MG63 (cell line): ENCODE data around the gene NLE1. TPM values are rescaled to one million over a fixed set of nuclear protein-coding genes. Genes with fewer than 3 reads are reported as not detected.

Source experiments
- DNase-seq: peaks from one replicate; pipeline ENCODE4 v3.0.0-alpha.2; 2020
- H3K27me3 ChIP-seq: fragments of 250-450 bp; sonication (Bioruptor Pico); 2 replicates; pipeline ENCODE4 v1.5.1; 2020; ENCODE audit warnings: mild to moderate bottlenecking, moderate library complexity
- H3K36me3 ChIP-seq: fragments of 250-450 bp; sonication (Bioruptor Pico); 2 replicates; pipeline ENCODE4 v1.5.1; 2020; ENCODE audit warnings: mild to moderate bottlenecking, moderate library complexity
- H3K4me3 ChIP-seq: fragments of 250-450 bp; sonication (Bioruptor Pico); 2 replicates; pipeline ENCODE4 v1.5.1; 2020; ENCODE audit warnings: mild to moderate bottlenecking, moderate library complexity
- H3K9me3 ChIP-seq: fragments of 250-450 bp; sonication (Bioruptor Pico); 2 replicates; pipeline ENCODE4 v1.5.1; 2020; ENCODE audit warnings: mild to moderate bottlenecking, moderate library complexity
- total RNA-seq: library from RNA; depleted of rRNA; stranded (reverse); fragments of >200 nt; shearing (Covaris generic); gene quantifications from 2 replicates; pipeline ENCODE4 v1.2.3, GENCODE V29; 2014; ENCODE audit warnings: low replicate concordance; rRNA removed

NLE1 gene
- total RNA-seq, 1 experiment from 2014 or later = 71.4 TPM

- Histone ChIP-seq H3K36me3 (no peaks in the 10 kb centered on the region), H3K9me3 (no peaks in the 10 kb centered on the region)
- DNase-seq = peak; percentile 20
Observed at GRCh38 chr17:35082073-35082657, 59.9 kb downstream of the NLE1 start.

GRCh38 chr17:35081638-35082037 is 60.5 kb downstream of the NLE1 start:
- Histone ChIP-seq H3K36me3 (no peaks in the 10 kb centered on the region), H3K9me3 (no peaks in the 10 kb centered on the region), H3K4me3 (no peak overlapping the region), H3K27me3 (no peaks in the 10 kb centered on the region)
- no peak for DNase-seq

More at GRCh38 chr17:35082073-35082657, 59.9 kb downstream of the NLE1 start:
- Histone ChIP-seq H3K27me3 (no peaks in the 10 kb centered on the region), H3K4me3 (no peak overlapping the region)

- Histone ChIP-seq H3K4me3 (no peak overlapping the region), H3K27me3 (no peaks in the 10 kb centered on the region), H3K36me3 (no peaks in the 10 kb centered on the region), H3K9me3 (no peaks in the 10 kb centered on the region)
- DNase-seq = no peak
Observed at GRCh38 chr17:35080536-35080935, 61.6 kb downstream of the NLE1 start.

- no peaks in the 10 kb centered on the region for H3K36me3 ChIP-seq
- no peak overlapping the region for H3K4me3 ChIP-seq
- no peaks in the 10 kb centered on the region for H3K9me3 ChIP-seq
- DNase-seq = no peak
- no peaks in the 10 kb centered on the region for H3K27me3 ChIP-seq
Observed at GRCh38 chr17:35079547-35080423, 62.3 kb downstream of the NLE1 start.

Other genes starting within 250 kb of the NLE1 start
- gene CCT6B, start 180.8 kb downstream of the NLE1 start, total RNA-seq = not detected in 2 replicates
- 12.4 and 16.1 TPM in 2 replicates for gene ZNF830, start 180.8 kb downstream of the NLE1 start, total RNA-seq
- 16.3 and 45.6 TPM in 2 replicates for gene LIG3, start 161.8 kb downstream of the NLE1 start, total RNA-seq
- 10.5 and 18.0 TPM in 2 replicates for gene RFFL, start 78.6 kb downstream of the NLE1 start, total RNA-seq
- 9.4 and 18.8 TPM in 2 replicates for gene RAD51D, start 22.4 kb downstream of the NLE1 start, total RNA-seq
- gene FNDC8, start 20.7 kb downstream of the NLE1 start, total RNA-seq = not detected in 2 replicates
- not detected in 2 replicates for gene UNC45B, start 5.5 kb upstream of the NLE1 start, total RNA-seq
- not detected in 2 replicates for gene SLC35G3, start 52.1 kb upstream of the NLE1 start, total RNA-seq
- gene SLFN5, start 100.8 kb upstream of the NLE1 start, total RNA-seq = 4.0 and 11.0 TPM in 2 replicates
- 22.8 and 25.1 TPM in 2 replicates for gene SLFN11, start 231.3 kb upstream of the NLE1 start, total RNA-seq